Right atrium auricular region (tissue), 2 donors: ENCODE measurements around the gene CMTM5. TPM values are rescaled to one million over a fixed set of nuclear protein-coding genes. Genes with fewer than 3 reads are reported as not detected.
A peak's percentile ranks its signal among the peaks of the same experiment; 100 is the strongest.

Experiments used
- DNase-seq: peaks from one replicate; pipeline ENCODE4 v3.0.0-alpha.2; 2019; ENCODE audit warnings: low spot score
- H3K27ac ChIP-seq, 2 donors: fragments of 200-600 bp; sonication (generic); 1 replicate in 1 of 2; 2 replicates in 1 of 2; pipeline ENCODE4 v1.5.1; 2016 to 2019
- H3K27me3 ChIP-seq, 2 donors: fragments of 200-600 bp; sonication (generic); one replicate each; pipeline versions ENCODE4 v1.5.1 to v1.6.0; 2017 to 2019
- H3K36me3 ChIP-seq: fragments of 200-600 bp; sonication (generic); one replicate; pipeline ENCODE4 v1.5.1; 2016
- H3K4me1 ChIP-seq, 2 donors: fragments of 200-600 bp; sonication (generic); one replicate each; pipeline versions ENCODE4 v1.5.1 to v1.6.0; 2017 to 2019
- H3K4me3 ChIP-seq, 2 donors: fragments of 200-600 bp; sonication (generic); 1 replicate in 1 of 2; 2 replicates in 1 of 2; pipeline ENCODE4 v1.5.1; 2017 to 2019; ENCODE audit warnings: mild to moderate bottlenecking in 1 of 2, moderate library complexity in 1 of 2
- H3K9me3 ChIP-seq, 2 donors: fragments of 200-600 bp; sonication (generic); one replicate each; pipeline ENCODE4 v1.5.1; 2019
- total RNA-seq, 2 donors: library from RNA; depleted of rRNA; stranded (reverse); fragments of >200 nt; gene quantifications; one replicate each; pipeline ENCODE4 v1.1.0, GENCODE V29; 2016
- TF ChIP-seq, protein P1 (sequence below), 2 donors: fragments of 200-600 bp; sonication (generic); IDR thresholded peaks; one replicate each; pipeline ENCODE4 v1.5.1; 2019; ENCODE audit warnings: antibody characterized with exemption in 2 of 2

CMTM5 gene
- total RNA-seq, 2 donors from 2014 or later = not detected

DNA sequence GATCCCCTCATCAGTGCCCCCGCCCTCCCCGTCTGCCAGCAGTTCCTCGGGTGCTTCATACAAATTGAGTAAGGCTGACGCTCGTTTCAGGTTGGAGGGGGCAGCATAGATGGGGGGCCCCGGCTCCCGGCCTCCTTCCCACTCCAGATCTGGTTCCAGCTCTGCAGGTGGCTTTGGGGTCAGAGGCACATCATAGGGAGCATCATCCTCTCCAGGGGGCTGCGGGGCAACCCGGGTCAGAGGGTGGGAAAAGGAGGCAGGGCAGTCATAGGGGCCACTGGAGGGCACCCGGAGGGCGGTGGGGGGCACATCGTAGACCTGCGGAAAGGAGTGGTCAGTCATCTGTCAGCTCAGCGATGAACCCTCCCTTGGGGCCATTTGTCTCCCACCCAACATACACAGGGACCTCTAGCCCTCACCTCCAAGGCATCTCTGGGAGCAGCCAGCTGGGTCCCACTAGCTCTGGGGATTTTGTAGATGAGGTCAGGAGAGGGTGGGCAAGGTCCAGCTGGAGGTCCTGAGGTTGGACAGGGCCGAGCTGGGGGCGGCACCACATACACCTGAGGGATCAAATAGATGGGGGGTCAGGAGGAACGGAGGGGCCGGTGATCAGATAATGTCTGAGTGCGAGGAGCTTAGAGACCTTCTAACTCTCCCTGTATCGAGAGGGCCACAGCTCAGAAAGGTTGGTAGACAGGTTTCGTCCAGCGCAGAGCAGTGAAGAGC lies 17.0 kb upstream of the CMTM5 start:
- no peaks in the 10 kb centered on the region for H3K9me3 ChIP-seq
- peaks cover 4% of the 10 kb centered on the region for H3K36me3 ChIP-seq
- H3K4me3 ChIP-seq = no peak overlapping the region
- no peaks in the 10 kb centered on the region for H3K27me3 ChIP-seq
- no peak for DNase-seq
- H3K4me1 ChIP-seq = peaks cover 0 to 27% of the 10 kb centered on the region in 2 donors
- TF ChIP-seq, protein P1, sequence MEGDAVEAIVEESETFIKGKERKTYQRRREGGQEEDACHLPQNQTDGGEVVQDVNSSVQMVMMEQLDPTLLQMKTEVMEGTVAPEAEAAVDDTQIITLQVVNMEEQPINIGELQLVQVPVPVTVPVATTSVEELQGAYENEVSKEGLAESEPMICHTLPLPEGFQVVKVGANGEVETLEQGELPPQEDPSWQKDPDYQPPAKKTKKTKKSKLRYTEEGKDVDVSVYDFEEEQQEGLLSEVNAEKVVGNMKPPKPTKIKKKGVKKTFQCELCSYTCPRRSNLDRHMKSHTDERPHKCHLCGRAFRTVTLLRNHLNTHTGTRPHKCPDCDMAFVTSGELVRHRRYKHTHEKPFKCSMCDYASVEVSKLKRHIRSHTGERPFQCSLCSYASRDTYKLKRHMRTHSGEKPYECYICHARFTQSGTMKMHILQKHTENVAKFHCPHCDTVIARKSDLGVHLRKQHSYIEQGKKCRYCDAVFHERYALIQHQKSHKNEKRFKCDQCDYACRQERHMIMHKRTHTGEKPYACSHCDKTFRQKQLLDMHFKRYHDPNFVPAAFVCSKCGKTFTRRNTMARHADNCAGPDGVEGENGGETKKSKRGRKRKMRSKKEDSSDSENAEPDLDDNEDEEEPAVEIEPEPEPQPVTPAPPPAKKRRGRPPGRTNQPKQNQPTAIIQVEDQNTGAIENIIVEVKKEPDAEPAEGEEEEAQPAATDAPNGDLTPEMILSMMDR (IDR thresholded peaks at IDR 0.05) = no peak
- H3K27ac ChIP-seq = peak overlapping the region in 1 of 2 donors; percentile 36

DNA sequence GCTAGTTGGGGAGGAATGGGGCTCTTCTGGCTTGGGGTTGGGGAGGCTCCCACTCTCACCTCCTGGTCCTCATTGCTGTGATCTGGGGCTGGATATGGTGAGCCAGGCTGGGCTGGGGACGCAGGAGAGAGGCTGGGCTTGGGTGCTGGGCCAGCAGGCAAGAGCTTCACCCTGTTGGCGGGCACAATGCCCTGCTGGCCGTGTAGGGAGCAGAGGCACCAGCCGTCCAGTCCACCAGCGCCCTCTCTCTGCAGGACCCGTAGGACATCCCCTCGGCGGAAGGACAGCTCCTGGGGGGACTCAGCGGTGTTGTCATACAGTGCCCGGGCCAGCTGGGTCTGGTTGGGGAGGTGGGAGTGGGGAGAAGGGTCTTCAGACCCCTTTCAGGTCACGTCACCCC lies 16.4 kb upstream of the CMTM5 start:
- TF ChIP-seq, protein P1 (IDR thresholded peaks at IDR 0.05) = peak in 1 of 2 donors; percentile 39
- H3K27me3 ChIP-seq = no peaks in the 10 kb centered on the region
- H3K4me1 ChIP-seq = peaks cover 0 to 33% of the 10 kb centered on the region in 2 donors
- no peak for DNase-seq
- H3K9me3 ChIP-seq = no peaks in the 10 kb centered on the region
- H3K4me3 ChIP-seq = no peak overlapping the region
- peak overlapping the region in 1 of 2 donors; percentile 36 for H3K27ac ChIP-seq
- peaks cover 4% of the 10 kb centered on the region for H3K36me3 ChIP-seq

DNA sequence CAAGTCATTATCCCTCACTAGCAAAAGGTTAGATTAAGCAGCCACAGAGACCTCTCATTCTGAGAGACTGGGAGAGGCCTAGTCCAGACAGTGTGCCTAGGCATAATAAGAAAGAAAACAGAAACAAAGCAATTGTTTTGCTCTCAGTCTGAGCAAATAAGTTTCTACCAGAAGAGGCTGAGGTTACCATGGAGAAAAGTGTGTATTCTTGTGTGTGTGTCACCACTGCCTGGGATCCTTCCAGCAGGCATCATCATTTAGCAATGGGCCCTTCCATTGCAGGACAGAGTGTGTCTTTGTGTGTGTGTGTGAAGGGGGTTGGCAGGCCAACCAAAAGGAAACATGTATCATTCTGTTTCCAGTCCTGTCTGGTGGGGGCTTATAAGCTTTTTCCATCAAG lies 15.5 kb upstream of the CMTM5 start:
- no peak for DNase-seq
- peak overlapping the region in 1 of 2 donors; percentile 51 for H3K27ac ChIP-seq
- TF ChIP-seq, protein P1 (IDR thresholded peaks at IDR 0.05) = no peak

DNA sequence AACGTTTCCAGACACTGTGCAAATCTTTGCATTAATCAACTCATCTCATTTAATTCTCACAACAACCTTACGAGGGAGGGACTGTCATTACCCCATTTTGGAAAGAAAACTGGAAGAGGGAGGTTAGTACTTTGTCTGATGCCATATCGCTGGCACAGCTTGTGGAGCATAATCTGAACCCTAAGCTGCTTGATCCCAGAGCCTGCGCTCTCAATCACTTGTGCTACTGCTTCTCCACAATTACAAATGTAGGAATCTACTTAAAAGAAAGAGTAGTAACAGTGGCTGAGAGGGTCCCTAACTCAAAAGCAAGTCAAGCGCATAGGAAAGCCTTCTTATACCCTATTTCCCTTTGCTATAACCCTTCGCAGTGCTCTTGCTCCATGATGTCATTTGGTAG lies 15.1 kb upstream of the CMTM5 start:
- TF ChIP-seq, protein P1 (IDR thresholded peaks at IDR 0.05) = no peak
- peak overlapping the region in 1 of 2 donors; percentile 51 for H3K27ac ChIP-seq
- no peak for DNase-seq

More for the DNA sequence above, 15.5 kb upstream of the CMTM5 start:
- Histone ChIP-seq H3K36me3 (peaks cover 4% of the 10 kb centered on the region), H3K4me3 (no peak overlapping the region), H3K9me3 (no peaks in the 10 kb centered on the region), H3K27me3 (no peaks in the 10 kb centered on the region), H3K4me1 (peaks cover 0 to 38% of the 10 kb centered on the region in 2 donors)

DNA sequence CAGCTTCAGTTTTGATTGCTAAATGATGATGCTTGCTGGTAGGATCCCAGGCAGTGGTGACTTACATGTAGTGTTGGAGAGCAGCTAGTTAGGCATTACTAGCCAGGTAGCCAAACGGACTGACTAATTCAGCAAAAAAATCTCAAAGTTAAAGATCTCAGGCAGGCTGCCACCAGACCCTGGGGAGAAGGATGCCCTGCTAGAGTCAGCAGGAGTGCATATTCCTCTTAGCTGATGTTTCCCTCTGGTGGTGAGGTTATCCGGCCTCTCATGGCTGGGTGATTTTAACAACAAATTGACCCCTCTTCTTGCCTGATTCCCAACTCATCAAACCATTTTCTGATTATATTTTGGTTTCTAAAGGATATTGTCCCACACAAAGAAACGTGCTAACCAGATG lies 14.6 kb upstream of the CMTM5 start:
- TF ChIP-seq, protein P1 (IDR thresholded peaks at IDR 0.05) = no peak
- peak overlapping the region in 1 of 2 donors; percentile 51 for H3K27ac ChIP-seq
- no peak overlapping the region for H3K4me3 ChIP-seq
- peaks cover 0 to 38% of the 10 kb centered on the region in 2 donors for H3K4me1 ChIP-seq
- peaks cover 1% of the 10 kb centered on the region for H3K36me3 ChIP-seq
- DNase-seq = no peak
- H3K27me3 ChIP-seq = no peaks in the 10 kb centered on the region
- no peaks in the 10 kb centered on the region for H3K9me3 ChIP-seq

More for the DNA sequence above, 15.1 kb upstream of the CMTM5 start:
- Histone ChIP-seq H3K27me3 (no peaks in the 10 kb centered on the region), H3K4me1 (peaks cover 0 to 38% of the 10 kb centered on the region in 2 donors), H3K9me3 (no peaks in the 10 kb centered on the region), H3K4me3 (no peak overlapping the region), H3K36me3 (peaks cover 4% of the 10 kb centered on the region)
